Peyer's patch (tissue), 4 donors: ENCODE data around the gene ALDH5A1. TPM values are rescaled to one million over a fixed set of nuclear protein-coding genes. Genes with fewer than 3 reads are reported as not detected.

Source experiments
- DNase-seq, 3 donors: peaks; one replicate each; pipeline ENCODE4 v3.0.0-alpha.2; 2017 to 2019
- H3K27ac ChIP-seq, 4 donors: fragments of 200-600 bp; sonication (generic); one replicate each; pipeline ENCODE4 v1.5.1; 2016 to 2019
- H3K27me3 ChIP-seq, 2 donors: fragments of 200-600 bp; sonication (generic); one replicate each; pipeline ENCODE4 v1.5.1; 2019
- H3K36me3 ChIP-seq, 3 donors: fragments of 200-600 bp; sonication (generic); one replicate each; pipeline ENCODE4 v1.5.1; 2016 to 2019
- H3K4me1 ChIP-seq, 4 donors: fragments of 200-600 bp; sonication (generic); one replicate each; pipeline ENCODE4 v1.5.1; 2016 to 2019
- H3K4me3 ChIP-seq, 4 donors: fragments of 200-600 bp; sonication (generic); 1 replicate in 3 of 4; 2 replicates in 1 of 4; pipeline ENCODE4 v1.5.1; 2016 to 2019; ENCODE audit warnings: mild to moderate bottlenecking in 1 of 4
- H3K9me3 ChIP-seq, 4 donors: fragments of 200-600 bp; sonication (generic); one replicate each; pipeline ENCODE4 v1.5.1; 2016 to 2019; ENCODE audit warnings: mild to moderate bottlenecking in 1 of 4
- POLR2A ChIP-seq, 2 donors: fragments of 450-650 bp; IDR thresholded peaks; one replicate each; pipeline ENCODE4 v1.5.1; 2017; ENCODE audit warnings: antibody characterized with exemption in 2 of 2, mild to moderate bottlenecking in 2 of 2, moderate library complexity in 2 of 2
- total RNA-seq, 4 donors: library from RNA; depleted of rRNA; stranded (reverse); fragments of >200 nt; gene quantifications; one replicate each; pipeline ENCODE4 v1.1.0, GENCODE V29; 2016
- TF ChIP-seq, protein P1 (sequence below), 6 experiments: fragments of 450-650 bp in 4 of 6; fragments of 200-600 bp in 2 of 6; sonication (generic) in 1 of 6; IDR thresholded peaks; one replicate each; pipeline ENCODE4 v1.5.1; 2017 to 2019; ENCODE audit warnings: antibody characterized with exemption in 6 of 6, mild to moderate bottlenecking in 3 of 6, moderate library complexity in 1 of 6

The ALDH5A1 gene
- total RNA-seq, 4 donors from 2014 or later: 3.5 to 25.6 (median 8.8) TPM

DNA sequence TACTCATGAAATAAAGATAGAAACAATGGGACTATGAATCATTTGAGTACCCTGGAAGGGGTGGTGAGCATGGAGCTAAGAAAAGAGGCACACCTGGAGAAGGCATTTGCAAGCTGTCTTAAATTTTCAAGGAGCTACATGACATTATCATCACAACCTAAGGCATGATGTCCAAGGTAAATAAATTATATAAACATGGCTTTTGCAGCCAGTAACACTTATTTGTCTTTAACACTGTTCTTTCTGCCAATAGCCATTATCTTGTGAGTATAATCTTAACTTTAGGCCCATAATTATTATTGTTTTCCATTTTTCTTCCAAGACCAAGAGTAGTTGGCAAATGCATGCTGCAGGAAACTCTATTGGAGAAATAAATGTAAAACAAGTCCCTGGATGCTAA is 63.7 kb downstream of the ALDH5A1 start:
- no peak for DNase-seq
- no peak overlapping the region for H3K4me3 ChIP-seq
- TF ChIP-seq POLR2A (IDR thresholded peaks at IDR 0.05): no peak
- TF ChIP-seq, protein P1, sequence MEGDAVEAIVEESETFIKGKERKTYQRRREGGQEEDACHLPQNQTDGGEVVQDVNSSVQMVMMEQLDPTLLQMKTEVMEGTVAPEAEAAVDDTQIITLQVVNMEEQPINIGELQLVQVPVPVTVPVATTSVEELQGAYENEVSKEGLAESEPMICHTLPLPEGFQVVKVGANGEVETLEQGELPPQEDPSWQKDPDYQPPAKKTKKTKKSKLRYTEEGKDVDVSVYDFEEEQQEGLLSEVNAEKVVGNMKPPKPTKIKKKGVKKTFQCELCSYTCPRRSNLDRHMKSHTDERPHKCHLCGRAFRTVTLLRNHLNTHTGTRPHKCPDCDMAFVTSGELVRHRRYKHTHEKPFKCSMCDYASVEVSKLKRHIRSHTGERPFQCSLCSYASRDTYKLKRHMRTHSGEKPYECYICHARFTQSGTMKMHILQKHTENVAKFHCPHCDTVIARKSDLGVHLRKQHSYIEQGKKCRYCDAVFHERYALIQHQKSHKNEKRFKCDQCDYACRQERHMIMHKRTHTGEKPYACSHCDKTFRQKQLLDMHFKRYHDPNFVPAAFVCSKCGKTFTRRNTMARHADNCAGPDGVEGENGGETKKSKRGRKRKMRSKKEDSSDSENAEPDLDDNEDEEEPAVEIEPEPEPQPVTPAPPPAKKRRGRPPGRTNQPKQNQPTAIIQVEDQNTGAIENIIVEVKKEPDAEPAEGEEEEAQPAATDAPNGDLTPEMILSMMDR (IDR thresholded peaks at IDR 0.05): no peak
- no peak overlapping the region for H3K27ac ChIP-seq
- H3K36me3 ChIP-seq: no peaks in the 10 kb centered on the region
- H3K27me3 ChIP-seq: no peaks in the 10 kb centered on the region
- H3K4me1 ChIP-seq: no peaks in the 10 kb centered on the region
- H3K9me3 ChIP-seq: no peaks in the 10 kb centered on the region

DNA sequence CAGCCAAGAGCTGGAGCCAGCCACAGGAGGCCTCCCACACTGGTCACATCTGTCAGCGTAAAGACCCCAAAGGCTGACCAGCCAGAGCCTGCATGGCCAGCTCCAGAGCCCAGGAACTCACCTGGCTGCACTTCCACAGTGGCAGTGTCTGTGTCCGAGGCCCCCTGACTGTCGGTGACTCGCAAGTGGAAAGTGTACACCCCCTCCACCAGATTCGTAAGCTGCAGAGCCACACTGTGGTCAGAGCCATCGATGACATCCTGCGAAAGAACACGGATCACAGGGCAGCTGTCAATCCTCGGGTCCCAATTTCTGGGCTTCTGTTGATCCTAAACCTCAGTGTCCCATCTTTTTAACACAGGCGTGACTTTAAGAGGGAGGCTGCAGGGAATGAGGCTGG is 69.3 kb downstream of the ALDH5A1 start:
- Histone ChIP-seq H3K9me3 (no peaks in the 10 kb centered on the region), H3K27me3 (no peaks in the 10 kb centered on the region), H3K4me3 (no peak overlapping the region), H3K36me3 (no peaks in the 10 kb centered on the region), H3K27ac (no peak overlapping the region), H3K4me1 (no peaks in the 10 kb centered on the region)
- TF ChIP-seq POLR2A (IDR thresholded peaks at IDR 0.05): no peak
- TF ChIP-seq, protein P1 (IDR thresholded peaks at IDR 0.05): no peak
- DNase-seq: no peak

DNA sequence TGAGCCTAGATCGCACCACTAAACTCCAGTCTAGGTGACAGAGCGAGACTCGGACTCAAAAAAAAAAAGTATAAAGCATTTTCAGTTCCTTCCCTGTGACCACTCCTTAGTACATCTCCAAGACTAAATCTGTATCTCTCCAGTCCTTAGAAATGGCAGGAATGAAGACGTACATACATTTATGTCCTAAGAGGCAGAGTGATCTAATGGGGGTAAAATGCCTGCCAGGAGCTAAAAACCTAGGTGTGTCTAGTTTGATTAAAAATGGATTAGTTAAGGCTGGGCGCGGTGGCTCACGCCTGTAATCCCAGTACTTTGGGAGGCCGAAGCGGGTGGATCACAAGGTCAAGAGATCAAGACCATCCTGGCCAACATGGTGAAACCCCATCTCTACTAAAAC is 70.4 kb downstream of the ALDH5A1 start:
- Histone ChIP-seq H3K9me3 (no peaks in the 10 kb centered on the region), H3K4me3 (no peak overlapping the region), H3K4me1 (no peaks in the 10 kb centered on the region), H3K27ac (no peak overlapping the region), H3K36me3 (no peaks in the 10 kb centered on the region), H3K27me3 (no peaks in the 10 kb centered on the region)
- no peak for DNase-seq
- no peak for TF ChIP-seq POLR2A (IDR thresholded peaks at IDR 0.05)
- TF ChIP-seq, protein P1 (IDR thresholded peaks at IDR 0.05): no peak

DNA sequence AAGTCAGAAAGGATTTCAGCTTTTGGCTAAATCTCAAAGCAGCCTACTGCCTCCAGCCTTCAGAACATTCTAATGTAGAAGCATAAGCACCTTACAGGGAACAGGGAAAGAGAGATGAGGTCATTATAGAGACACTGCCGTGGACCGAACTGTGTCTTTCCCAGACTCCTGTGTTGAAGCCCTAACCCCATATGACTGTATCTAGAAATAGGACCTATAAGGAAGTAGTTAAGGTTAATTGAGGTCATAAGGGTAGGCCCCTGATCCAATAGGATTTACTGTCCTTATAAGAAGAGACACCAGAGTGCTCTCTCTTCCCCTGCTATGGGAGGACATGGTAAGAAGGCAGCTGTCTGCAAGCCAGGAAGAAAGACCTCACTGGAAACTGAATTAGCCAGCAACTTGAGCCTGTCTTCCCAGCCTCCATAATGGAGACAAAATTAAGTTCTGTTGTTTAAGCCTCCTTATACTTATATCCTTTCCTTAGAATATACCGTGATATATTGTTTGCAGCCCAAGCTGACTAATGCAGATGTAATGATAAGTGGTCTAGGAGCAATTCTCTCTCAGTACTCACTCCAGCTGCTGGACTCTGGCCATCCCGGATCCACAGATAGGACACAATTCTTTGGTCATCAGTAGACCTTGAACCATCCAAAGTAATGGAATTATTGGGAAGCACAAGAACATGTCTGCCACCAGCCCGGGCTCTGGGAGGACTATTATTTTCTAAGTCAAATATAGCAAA is 71.4 kb downstream of the ALDH5A1 start:
- H3K27ac ChIP-seq: no peak overlapping the region
- H3K27me3 ChIP-seq: no peaks in the 10 kb centered on the region
- H3K9me3 ChIP-seq: no peaks in the 10 kb centered on the region
- no peak for DNase-seq
- no peak overlapping the region for H3K4me3 ChIP-seq
- no peaks in the 10 kb centered on the region for H3K4me1 ChIP-seq
- TF ChIP-seq, protein P1 (IDR thresholded peaks at IDR 0.05): no peak
- TF ChIP-seq POLR2A (IDR thresholded peaks at IDR 0.05): no peak
- no peaks in the 10 kb centered on the region for H3K36me3 ChIP-seq

DNA sequence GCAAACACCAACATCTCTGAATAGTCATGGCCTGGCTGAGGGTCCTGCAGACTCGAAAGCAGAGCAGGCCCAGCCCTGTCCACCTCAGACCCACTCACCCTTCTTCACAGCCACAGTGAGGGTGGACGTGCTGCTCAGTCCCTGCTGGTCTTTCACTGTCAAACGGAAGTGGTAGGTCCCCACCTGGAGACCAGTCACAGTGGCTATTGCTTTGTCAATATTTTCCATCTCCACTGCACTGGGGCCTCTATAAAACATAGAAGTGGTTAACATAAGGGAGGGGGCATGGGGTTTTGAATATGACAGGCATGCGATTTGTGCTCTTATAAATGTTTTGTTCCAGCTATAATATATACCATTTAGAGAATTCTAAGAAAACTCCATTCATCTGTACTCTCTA is 73.9 kb downstream of the ALDH5A1 start:
- no peak for TF ChIP-seq POLR2A (IDR thresholded peaks at IDR 0.05)
- TF ChIP-seq, protein P1 (IDR thresholded peaks at IDR 0.05): no peak
- Histone ChIP-seq H3K4me1 (no peaks in the 10 kb centered on the region), H3K4me3 (no peak overlapping the region), H3K27ac (no peak overlapping the region), H3K36me3 (no peaks in the 10 kb centered on the region), H3K9me3 (no peaks in the 10 kb centered on the region), H3K27me3 (no peaks in the 10 kb centered on the region)
- no peak for DNase-seq
